K562 (cell line): Measurements from ENCODE around the gene AMIGO3.

Source experiments
- EP300 ChIP-seq: IDR thresholded peaks from 2 replicates; pipeline ENCODE4 v1.6.1; 2012; ENCODE audit warnings: low read length, improper control_type of control experiment
- THAP7 ChIP-seq: fragments of 250-450 bp; sonication (Bioruptor Pico); IDR thresholded peaks from 2 replicates; pipeline ENCODE4 v1.5.0; 2021

GRCh38 chr3:49747792-49748480 lies 28.5 kb upstream of the AMIGO3 start:
- TF ChIP-seq EP300 (no peak), THAP7 (CRISPR knock-in tag) (no peak)
